Ectodermal cell (in vitro differentiated cells): ENCODE data around the gene B4GAT1.

Experiments
- H3K27ac ChIP-seq: 2 replicates; pipeline ENCODE4 v1.7.0; 2013; ENCODE audit warnings: mild to moderate bottlenecking, low read depth, low read length; ENCODE audit not compliant: insufficient read depth, poor library complexity, severe bottlenecking
- H3K27me3 ChIP-seq: 2 replicates; pipeline ENCODE4 v1.7.0; 2013; ENCODE audit warnings: mild to moderate bottlenecking, low read length; ENCODE audit not compliant: insufficient read depth, control insufficient read depth, poor library complexity, severe bottlenecking
- H3K36me3 ChIP-seq: one replicate; pipeline ENCODE4 v1.7.0; 2013; ENCODE audit warnings: low read length; ENCODE audit not compliant: control insufficient read depth, insufficient read depth
- H3K4me1 ChIP-seq: one replicate; pipeline ENCODE4 v1.7.0; 2013; ENCODE audit warnings: low read length; ENCODE audit not compliant: control insufficient read depth, insufficient read depth
- H3K4me3 ChIP-seq: 2 replicates; pipeline ENCODE4 v1.7.0; 2013; ENCODE audit warnings: low read depth, low read length, control low read depth; ENCODE audit not compliant: insufficient read depth
- H3K9me3 ChIP-seq: 2 replicates; pipeline ENCODE4 v1.7.0; 2013; ENCODE audit warnings: mild to moderate bottlenecking, low read length, moderate library complexity; ENCODE audit not compliant: control insufficient read depth
- WGBS, 2 experiments: methylation state at CpG; one replicate each; pipeline ENCODE4 v1.1.7; 2013; ENCODE audit warnings: missing lambda C conversion rate in 2 of 2; 5-methylcytosine and 5-hydroxymethylcytosine counted together

The B4GAT1 gene

DNA sequence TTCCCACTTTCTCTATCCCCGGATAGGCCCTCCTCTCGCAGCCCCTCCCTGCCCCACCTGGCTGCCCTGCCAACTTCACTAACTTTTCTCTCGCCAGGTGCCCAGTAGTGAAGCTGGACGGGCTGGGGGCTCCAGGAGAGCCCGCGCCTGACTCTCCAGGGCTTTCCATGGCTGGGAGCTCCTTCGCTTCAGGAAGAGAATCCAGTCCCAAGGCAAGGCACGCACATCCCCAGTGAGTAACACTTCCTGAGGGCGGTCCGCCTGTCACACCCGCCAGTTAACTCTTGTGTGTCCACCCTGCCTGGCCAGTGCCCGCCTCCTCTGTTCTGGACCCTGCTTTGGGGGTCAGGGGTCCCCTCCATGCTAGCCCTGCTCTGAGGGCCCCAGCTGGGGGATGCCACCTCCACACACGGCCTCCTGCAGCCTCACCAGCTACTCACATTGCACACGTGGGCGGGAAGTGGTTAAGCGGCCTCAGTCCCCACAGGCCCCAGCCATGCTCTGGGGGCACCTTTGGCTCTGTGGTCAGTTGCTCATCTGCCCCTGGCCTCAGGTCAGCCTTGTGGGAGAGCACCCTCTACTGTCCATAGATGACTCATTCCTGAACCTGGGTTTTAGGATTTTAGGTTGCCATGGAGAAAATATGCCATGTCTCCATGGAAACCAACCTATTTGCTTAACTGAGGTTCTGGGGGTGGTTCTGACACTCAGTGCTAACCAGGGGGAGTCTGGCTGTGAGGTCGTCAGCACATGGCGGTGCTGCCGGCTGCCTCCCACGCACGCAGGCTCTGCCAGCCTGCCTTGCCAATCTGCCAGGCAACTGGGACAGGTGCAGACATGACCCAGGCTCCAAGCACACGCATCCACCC is 11.0 kb downstream of the B4GAT1 start, which contains the start of gene RIN1:
Gene RIN1, minus strand, starts transcription at position 201 of the 869 bp plus-strand sequence. Its CDS starts 32 bp downstream, at position 169.
- Histone ChIP-seq H3K4me1 (peaks cover 15% of the 10 kb centered on the region), H3K27ac (peak within 1 kb of the TSS; percentile 72), H3K9me3 (no peaks in the 10 kb centered on the region), H3K36me3 (peaks cover 7% of the 10 kb centered on the region), H3K4me3 (peak within 1 kb of the TSS; percentile 49), H3K27me3 (peaks cover 6% of the 10 kb centered on the region)
- WGBS, 2 experiments: 17 to 18% methylated on average over 22 of the region's 22 CpGs

- H3K27me3 ChIP-seq: peaks cover 6% of the 10 kb centered on the region
- H3K9me3 ChIP-seq: no peaks in the 10 kb centered on the region
- no peak overlapping the region for H3K27ac ChIP-seq
- peaks cover 20% of the 10 kb centered on the region for H3K4me1 ChIP-seq
- WGBS, 2 experiments: 16 to 19% methylated on average over 35 of the region's 35 CpGs
- peak overlapping the region; percentile 49 for H3K4me3 ChIP-seq
- peaks cover 3% of the 10 kb centered on the region for H3K36me3 ChIP-seq
Observed at GRCh38 chr11:66335531-66336233, 11.7 kb downstream of the B4GAT1 start.

DNA sequence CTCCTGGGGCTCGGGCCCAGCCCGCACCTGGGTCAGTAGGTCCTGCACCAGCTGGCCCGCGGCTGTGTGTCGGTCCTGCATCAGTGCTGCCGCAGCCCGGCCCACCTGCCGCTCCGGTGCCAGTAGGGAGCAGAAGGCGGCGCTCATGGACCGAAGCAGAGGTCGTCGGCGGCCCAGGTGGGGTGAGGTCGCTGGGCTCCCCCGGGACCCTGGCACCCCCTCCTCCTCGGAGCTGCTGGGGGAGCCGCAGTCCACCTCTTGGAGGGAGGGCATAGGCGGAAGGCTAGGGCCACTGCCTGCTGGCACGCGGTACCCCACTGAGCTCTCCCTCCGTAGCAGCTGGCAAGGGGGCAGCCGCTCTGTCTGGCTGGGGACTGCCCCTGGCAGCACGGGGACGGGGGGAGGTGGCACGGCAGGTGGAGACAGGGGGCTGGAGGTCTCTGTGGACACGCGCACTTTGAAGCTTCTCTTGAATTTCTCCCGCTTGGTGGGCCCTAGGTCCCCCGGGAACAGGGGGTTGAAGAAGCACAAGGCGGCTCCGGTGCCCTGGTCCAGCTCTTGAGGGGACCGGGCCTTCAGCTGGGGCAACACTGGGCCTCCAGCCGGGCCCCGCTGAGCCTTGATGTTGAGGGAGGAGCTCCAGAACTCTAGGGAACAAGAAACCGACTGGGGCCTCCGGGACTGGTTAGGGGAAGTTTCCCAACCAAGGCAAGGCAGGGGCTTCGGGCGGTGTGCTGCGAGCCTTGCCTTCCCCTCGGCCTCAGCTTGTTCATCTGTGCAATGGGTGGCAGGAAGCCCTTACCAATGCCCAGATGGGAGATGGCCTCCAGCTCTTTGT is 12.6 kb downstream of the B4GAT1 start:
- 87 to 89% methylated on average over 42 of the region's 42 CpGs for WGBS, 2 experiments
- H3K4me3 ChIP-seq: no peak overlapping the region
- no peak overlapping the region for H3K27ac ChIP-seq

GRCh38 chr11:66333896-66334604 is 13.4 kb downstream of the B4GAT1 start:
- Histone ChIP-seq H3K9me3 (no peaks in the 10 kb centered on the region), H3K27ac (no peak overlapping the region), H3K36me3 (no peaks in the 10 kb centered on the region), H3K27me3 (peaks cover 6% of the 10 kb centered on the region), H3K4me1 (peaks cover 20% of the 10 kb centered on the region), H3K4me3 (no peak overlapping the region)
- 89 to 90% methylated on average over 29 of the region's 29 CpGs for WGBS, 2 experiments

More for the DNA sequence above, 12.6 kb downstream of the B4GAT1 start:
- peaks cover 20% of the 10 kb centered on the region for H3K4me1 ChIP-seq
- no peaks in the 10 kb centered on the region for H3K9me3 ChIP-seq
- H3K27me3 ChIP-seq: peaks cover 6% of the 10 kb centered on the region
- no peaks in the 10 kb centered on the region for H3K36me3 ChIP-seq

GRCh38 chr11:66333220-66333877 is 14.1 kb downstream of the B4GAT1 start:
- no peaks in the 10 kb centered on the region for H3K36me3 ChIP-seq
- peaks cover 12% of the 10 kb centered on the region for H3K27me3 ChIP-seq
- no peaks in the 10 kb centered on the region for H3K9me3 ChIP-seq
- no peak overlapping the region for H3K27ac ChIP-seq
- peaks cover 20% of the 10 kb centered on the region for H3K4me1 ChIP-seq
- WGBS, 2 experiments: 92 to 96% methylated on average over 19 of the region's 19 CpGs
- no peak overlapping the region for H3K4me3 ChIP-seq

DNA sequence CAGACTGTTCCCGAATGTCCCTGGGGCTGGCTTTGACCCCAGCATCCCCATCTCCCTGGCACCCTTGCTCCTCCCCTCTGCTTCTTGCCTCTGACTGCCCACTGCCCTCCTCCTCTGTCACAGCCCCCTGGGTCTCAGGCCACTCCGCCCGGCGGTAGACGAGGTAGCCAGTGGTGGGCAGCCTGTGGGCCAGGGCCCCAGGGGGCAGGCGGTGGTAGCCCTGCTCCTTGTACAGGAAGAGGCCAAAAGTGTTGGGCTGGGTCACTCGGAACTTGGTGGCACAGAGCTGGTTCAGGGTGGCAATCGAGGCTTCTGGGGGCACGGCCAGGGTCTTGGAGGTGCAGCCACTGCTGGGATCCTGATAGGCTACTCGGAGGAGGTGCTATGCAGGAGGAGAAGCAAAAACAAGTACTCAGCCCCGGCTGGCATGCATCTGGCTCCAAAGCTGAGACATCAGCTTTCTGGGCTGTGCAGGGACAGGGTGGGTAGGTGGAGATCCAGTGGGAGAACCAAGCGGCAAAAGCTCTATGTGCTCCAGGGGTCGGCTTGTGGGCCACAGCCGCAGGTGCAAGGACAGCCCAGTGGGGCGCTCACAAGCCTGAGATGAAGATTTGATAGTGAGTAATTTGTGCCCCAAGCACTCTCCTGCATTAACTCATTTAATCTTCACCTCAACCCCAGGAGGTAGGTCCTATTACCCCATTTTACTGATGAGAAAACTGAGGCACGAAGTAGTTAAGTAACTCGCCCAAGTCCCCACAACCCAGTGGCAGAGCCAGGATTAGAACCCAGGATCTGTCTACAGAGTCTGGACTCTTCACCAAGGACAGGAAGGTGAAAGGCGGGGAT is 14.8 kb downstream of the B4GAT1 start:
- Histone ChIP-seq H3K36me3 (no peaks in the 10 kb centered on the region), H3K9me3 (no peaks in the 10 kb centered on the region), H3K27me3 (peaks cover 12% of the 10 kb centered on the region), H3K27ac (no peak overlapping the region), H3K4me3 (no peak overlapping the region), H3K4me1 (peaks cover 20% of the 10 kb centered on the region)
- WGBS, 2 experiments: 82% methylated on average over 18 of the region's 18 CpGs

- Histone ChIP-seq H3K4me3 (no peak overlapping the region), H3K27me3 (peaks cover 12% of the 10 kb centered on the region), H3K9me3 (no peaks in the 10 kb centered on the region), H3K27ac (no peak overlapping the region), H3K36me3 (no peaks in the 10 kb centered on the region), H3K4me1 (peaks cover 13% of the 10 kb centered on the region)
- WGBS, 2 experiments: 90 to 93% methylated on average over 12 of the region's 12 CpGs
Observed at GRCh38 chr11:66331542-66332370, 15.7 kb downstream of the B4GAT1 start.

GRCh38 chr11:66330931-66331330 is 16.5 kb downstream of the B4GAT1 start:
- no peak overlapping the region for H3K4me3 ChIP-seq
- WGBS, 2 experiments: 83 to 84% methylated on average over 10 of the region's 10 CpGs
- H3K27ac ChIP-seq: no peak overlapping the region
- H3K9me3 ChIP-seq: no peaks in the 10 kb centered on the region
- H3K27me3 ChIP-seq: peaks cover 12% of the 10 kb centered on the region
- H3K36me3 ChIP-seq: no peaks in the 10 kb centered on the region
- peaks cover 12% of the 10 kb centered on the region for H3K4me1 ChIP-seq
